Measurements from ENCODE around the gene PAFAH1B1. TPM values are rescaled to one million over a fixed set of nuclear protein-coding genes. Genes with fewer than 3 reads are reported as not detected.
"Not testable (repeated sequence)": the region's sequence is repeated elsewhere in the genome, so short reads cannot be mapped to it uniquely, and the experiment has no call there.

PAFAH1B1 gene
- total and polyA plus RNA-seq, 12 donors = 42.4 to 166 (median 96.3) TPM

DNA sequence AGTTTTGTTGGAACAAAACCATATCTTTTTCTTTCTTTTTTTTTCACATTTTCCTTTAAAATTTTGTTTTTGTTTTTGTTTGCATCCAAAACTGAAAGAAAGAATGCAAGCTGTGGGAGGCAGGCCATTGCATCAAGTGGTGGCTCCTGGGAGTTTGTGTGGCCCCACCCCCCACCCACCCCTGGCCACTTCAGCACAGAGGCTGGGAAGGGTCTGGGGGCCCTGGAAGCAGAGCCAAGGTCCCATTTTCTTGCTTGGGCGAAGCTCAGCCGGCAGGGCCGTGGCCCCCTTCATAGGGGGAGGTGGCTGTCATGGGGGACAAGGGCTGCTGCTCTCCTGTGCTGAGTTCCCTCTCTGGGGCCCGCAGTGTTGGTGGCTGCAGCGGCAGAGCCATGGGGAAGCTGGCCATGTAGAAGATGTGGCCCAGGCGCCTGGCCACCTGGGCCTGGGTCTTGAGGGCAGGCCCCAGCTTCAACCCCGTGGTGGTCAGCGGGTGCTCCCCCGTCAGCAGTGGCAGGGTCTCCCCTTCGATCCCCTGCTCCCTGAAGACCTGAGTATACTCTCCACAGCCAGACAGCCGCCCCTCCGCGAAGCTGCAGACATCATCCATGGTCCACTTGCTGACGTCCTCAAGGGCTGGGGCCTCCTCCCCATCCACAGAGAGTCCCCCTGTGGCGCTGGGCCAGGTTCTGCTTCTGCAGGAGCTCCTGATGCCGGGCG lies 19.8 kb downstream of the PAFAH1B1 start:
- no peak for DNase-seq
- no peaks in the 10 kb centered on the region for H3K36me3 ChIP-seq (replicated peaks in 1 of 2)

DNA sequence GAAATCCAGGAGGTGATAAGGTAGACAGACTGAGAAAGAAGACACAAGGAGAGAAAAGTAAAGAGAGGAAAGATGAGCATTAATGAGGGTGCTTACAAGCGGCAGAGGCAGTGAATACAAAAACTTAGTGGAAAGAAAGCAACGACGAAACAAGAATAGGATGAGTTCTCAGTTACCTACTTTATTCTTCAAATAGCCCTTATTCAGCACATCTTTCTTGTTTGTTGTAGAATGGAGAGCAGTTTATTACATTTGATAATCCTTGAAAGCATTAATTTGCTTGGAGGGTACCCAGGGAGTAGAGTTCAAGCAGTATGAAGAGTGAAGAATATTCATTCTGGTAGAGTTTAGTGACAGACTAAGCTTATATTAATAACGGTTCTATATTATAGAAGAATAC lies 22.4 kb downstream of the PAFAH1B1 start:
- no peak for TF ChIP-seq POLR2A (IDR thresholded peaks at IDR 0.05)
- TF ChIP-seq, protein P1, sequence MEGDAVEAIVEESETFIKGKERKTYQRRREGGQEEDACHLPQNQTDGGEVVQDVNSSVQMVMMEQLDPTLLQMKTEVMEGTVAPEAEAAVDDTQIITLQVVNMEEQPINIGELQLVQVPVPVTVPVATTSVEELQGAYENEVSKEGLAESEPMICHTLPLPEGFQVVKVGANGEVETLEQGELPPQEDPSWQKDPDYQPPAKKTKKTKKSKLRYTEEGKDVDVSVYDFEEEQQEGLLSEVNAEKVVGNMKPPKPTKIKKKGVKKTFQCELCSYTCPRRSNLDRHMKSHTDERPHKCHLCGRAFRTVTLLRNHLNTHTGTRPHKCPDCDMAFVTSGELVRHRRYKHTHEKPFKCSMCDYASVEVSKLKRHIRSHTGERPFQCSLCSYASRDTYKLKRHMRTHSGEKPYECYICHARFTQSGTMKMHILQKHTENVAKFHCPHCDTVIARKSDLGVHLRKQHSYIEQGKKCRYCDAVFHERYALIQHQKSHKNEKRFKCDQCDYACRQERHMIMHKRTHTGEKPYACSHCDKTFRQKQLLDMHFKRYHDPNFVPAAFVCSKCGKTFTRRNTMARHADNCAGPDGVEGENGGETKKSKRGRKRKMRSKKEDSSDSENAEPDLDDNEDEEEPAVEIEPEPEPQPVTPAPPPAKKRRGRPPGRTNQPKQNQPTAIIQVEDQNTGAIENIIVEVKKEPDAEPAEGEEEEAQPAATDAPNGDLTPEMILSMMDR (IDR thresholded peaks at IDR 0.05) = no peak
- no peaks in the 10 kb centered on the region for H3K9me3 ChIP-seq (replicated peaks in 1 of 3)
- no peak overlapping the region for H3K4me3 ChIP-seq
- H3K36me3 ChIP-seq (replicated peaks in 1 of 2) = no peaks in the 10 kb centered on the region
- intact Hi-C loops (cut with DNase I) = no loop called here
- no peaks in the 10 kb centered on the region for H3K27me3 ChIP-seq
- WGBS, 4 donors = 89 to 92% (median 91%) methylated on average over 4 of the region's 4 CpGs
- H3K4me1 ChIP-seq (replicated peaks in 1 of 2) = peaks cover 11 to 17% of the 10 kb centered on the region in 2 donors
- H3K27ac ChIP-seq = no peak overlapping the region
- no peak for DNase-seq

More for the DNA sequence above, 19.8 kb downstream of the PAFAH1B1 start:
- H3K27me3 ChIP-seq = no peaks in the 10 kb centered on the region
- no peak overlapping the region for H3K27ac ChIP-seq
- H3K4me1 ChIP-seq (replicated peaks in 1 of 2) = peaks cover 8 to 29% of the 10 kb centered on the region in 2 donors
- 74 to 93% (median 88%) methylated on average over 5 to 17 of the region's 17 CpGs for WGBS, 4 donors
- no peak overlapping the region for H3K4me3 ChIP-seq
- TF ChIP-seq, protein P1 (IDR thresholded peaks at IDR 0.05) = no peak
- no peak for TF ChIP-seq POLR2A (IDR thresholded peaks at IDR 0.05)
- intact Hi-C loops (cut with DNase I) = no loop called here
- H3K9me3 ChIP-seq (replicated peaks in 1 of 3) = no peaks in the 10 kb centered on the region

DNA sequence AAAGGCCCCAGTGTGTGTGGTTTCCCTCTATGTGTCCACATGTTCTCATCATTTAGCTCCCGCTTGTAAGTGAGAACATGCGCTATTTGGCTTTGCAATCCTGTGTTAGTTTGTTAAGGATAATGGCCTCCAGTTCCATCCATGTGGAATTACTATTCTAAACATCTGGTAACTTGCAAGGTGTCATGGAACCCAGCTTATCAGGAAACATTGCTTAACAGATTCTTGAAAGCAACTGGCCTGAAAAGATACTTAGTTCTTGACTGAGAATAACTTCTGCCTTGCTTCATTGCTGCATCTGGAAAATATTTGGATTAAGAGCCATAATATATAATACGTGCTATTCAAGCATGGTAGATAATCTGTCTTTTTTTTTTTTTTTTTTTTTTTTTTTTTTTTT lies 27.8 kb downstream of the PAFAH1B1 start:
- Histone ChIP-seq H3K4me3 (no peak overlapping the region), H3K4me1 (replicated peaks in 1 of 2) (peaks cover 18 to 56% of the 10 kb centered on the region in 2 donors), H3K9me3 (replicated peaks in 1 of 3) (no peaks in the 10 kb centered on the region), H3K27me3 (no peaks in the 10 kb centered on the region), H3K36me3 (replicated peaks in 1 of 2) (no peaks in the 10 kb centered on the region), H3K27ac (no peak overlapping the region)
- WGBS, 4 donors = 84 to 95% (median 91%) methylated on average over 3 of the region's 3 CpGs
- TF ChIP-seq POLR2A (IDR thresholded peaks at IDR 0.05) = no peak
- TF ChIP-seq, protein P1 (IDR thresholded peaks at IDR 0.05) = no peak
- DNase-seq = no peak
- intact Hi-C loops (cut with DNase I) = no loop called here

DNA sequence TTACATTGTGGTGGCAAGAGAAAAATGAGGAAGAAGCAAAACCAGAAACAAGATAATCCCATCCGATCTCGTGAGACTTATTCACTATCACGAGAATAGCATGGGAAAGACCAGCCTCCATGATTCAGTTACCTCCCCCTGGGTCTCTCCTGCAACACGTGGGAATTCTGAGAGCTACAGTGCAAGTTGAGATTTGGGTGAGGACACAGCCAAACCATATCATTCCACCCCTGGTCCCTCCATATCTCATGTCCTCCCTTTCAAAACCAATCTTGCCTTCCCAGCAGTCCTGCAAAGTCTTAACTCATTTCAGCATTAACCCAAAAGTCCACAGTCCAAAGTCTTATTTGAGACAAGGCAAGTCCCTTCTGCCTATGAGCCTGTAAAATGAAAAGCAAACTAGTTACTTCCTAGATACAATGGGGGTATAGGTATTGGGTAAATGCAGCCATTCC lies 28.5 kb downstream of the PAFAH1B1 start:
- H3K27ac ChIP-seq; H3K27me3 ChIP-seq; H3K36me3 ChIP-seq (replicated peaks in 1 of 2); DNase-seq; H3K4me3 ChIP-seq; H3K9me3 ChIP-seq (replicated peaks in 1 of 3); intact Hi-C loops (cut with DNase I): not testable (repeated sequence)
- peaks cover 17 to 55% of the 10 kb centered on the region in 2 donors for H3K4me1 ChIP-seq (replicated peaks in 1 of 2)
- WGBS, 4 donors = 74 to 80% (median 77%) methylated on average over 4 of the region's 4 CpGs

- H3K9me3 ChIP-seq (replicated peaks in 1 of 3); intact Hi-C loops (cut with DNase I); DNase-seq; H3K27me3 ChIP-seq; H3K36me3 ChIP-seq (replicated peaks in 1 of 2); H3K4me3 ChIP-seq; H3K27ac ChIP-seq: not testable (repeated sequence)
- peaks cover 17 to 52% of the 10 kb centered on the region in 2 donors for H3K4me1 ChIP-seq (replicated peaks in 1 of 2)
- WGBS, 4 donors = 60 to 83% (median 71%) methylated on average over 2 to 4 of the region's 4 CpGs
Measured at GRCh38 chr17:2622721-2623301, 29.4 kb downstream of the PAFAH1B1 start.

All from adrenal gland (tissue), 12 donors.